ENCODE results near the gene DMTF1. TPM values are rescaled to one million over a fixed set of nuclear protein-coding genes. Genes with fewer than 3 reads are reported as not detected.

DMTF1 gene
- total and polyA plus RNA-seq, 10 of the 15 experiments (the other 5 are each of a cell fraction or from before 2014, with no cell fraction given): 24.3 to 191 (median 72.0) TPM

DNA sequence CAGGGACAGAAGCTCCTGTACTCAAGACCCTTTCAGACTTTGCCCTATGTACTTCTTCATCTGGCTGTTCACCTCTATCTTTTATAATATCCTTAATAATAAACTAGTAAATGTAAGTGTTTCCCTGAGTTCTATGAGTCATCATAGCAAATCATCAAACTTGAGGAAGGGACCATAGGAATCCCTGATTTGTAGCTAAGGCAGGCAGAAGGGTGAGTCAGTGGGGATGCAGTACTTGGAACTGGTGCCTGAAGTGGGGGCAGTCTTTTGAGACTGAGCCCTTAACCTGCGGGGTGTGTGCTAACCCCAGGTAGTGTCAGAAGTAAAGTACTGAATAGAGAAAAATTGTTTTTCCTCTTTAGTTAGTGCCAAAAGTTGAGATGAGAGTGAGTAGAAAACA is 73.4 kb downstream of the DMTF1 start (continued):
- no peak for TF ChIP-seq SPI1 (IDR thresholded peaks at IDR 0.05; ENCODE audit: borderline replicate concordance, insufficient read depth, low read depth, low read length)

DNA sequence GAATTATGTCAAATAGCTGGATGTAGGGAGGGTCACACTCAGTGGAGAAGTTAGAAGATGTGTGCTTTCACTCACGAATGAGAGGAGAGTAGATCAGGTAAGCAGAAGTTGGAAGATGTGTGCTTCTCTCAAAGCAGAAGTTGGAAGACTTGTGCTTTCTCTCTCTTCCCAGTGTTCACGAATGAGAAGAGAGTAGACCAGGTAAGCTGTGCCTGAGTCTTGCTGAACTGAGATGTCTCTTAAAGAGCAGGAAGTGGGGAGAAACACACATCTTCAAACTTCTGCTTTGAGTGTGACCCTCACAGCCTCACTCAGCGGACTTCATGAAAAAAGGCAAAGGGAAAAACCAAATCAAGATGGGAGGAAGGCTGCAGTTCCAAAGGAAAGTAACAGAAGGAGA is 74.2 kb downstream of the DMTF1 start:
- ATAC-seq (peak; percentile 63), FAIRE-seq (no peak), DNase-seq (ENCODE audit: low read depth, low spot score) (no peak)
- Histone ChIP-seq H3K9ac (ENCODE audit: control insufficient read depth, insufficient read depth, low read length) (no peak overlapping the region), H3K79me2 (ENCODE audit: control insufficient read depth, insufficient read depth, low read length) (no peaks in the 10 kb centered on the region), H3K4me3 (no peak overlapping the region), H2AFZ (ENCODE audit: control insufficient read depth, low read depth, low read length) (0 out of 2 replicates have a peak overlapping the region, but pooled peaks have one; percentile 22), H3K9me3 (replicated peaks; ENCODE audit: control insufficient read depth, insufficient read depth, low read length) (no peaks in the 10 kb centered on the region; the same call in 1 of the 3 replicates), H4K20me1 (ENCODE audit: control insufficient read depth, insufficient read depth) (no peaks in the 10 kb centered on the region), H3K27me3 (replicated peaks in 1 of 2; ENCODE audit: control insufficient read depth in 2 of 2, insufficient read depth in 2 of 2, low read length in 1 of 2) (no peaks in the 10 kb centered on the region), H3K4me1 (ENCODE audit: control insufficient read depth, insufficient read depth, low read length) (no peaks in the 10 kb centered on the region), H3K27ac (ENCODE audit: control insufficient read depth, insufficient read depth) (no peak overlapping the region), H3K36me3 (ENCODE audit: control insufficient read depth in 2 of 2, insufficient read depth in 2 of 2, low read length in 1 of 2) (no peaks in the 10 kb centered on the region), H3K4me2 (ENCODE audit: control insufficient read depth, insufficient read depth) (peak overlapping the region; percentile 15; the same call in 1 of the 2 replicates)
- 22% methylated on average over 3 of the region's 3 CpGs for WGBS (ENCODE audit: insufficient coverage, insufficient replicate concordance, low lambda C conversion rate, missing lambda C conversion rate)
- ChIA-PET CTCF (interaction anchor here (1.1 to 2.2 kb wide), 2 partner anchors 10 to 278 kb away, joined by 4 to 11 read pairs; no protein-coding TSS in a partner anchor), SMC1A (ENCODE audit: uncharacterized antibody, unreplicated experiment) (interaction anchor here (1.5 kb wide), 1 partner anchor 299 kb away, joined by 3 read pairs; no protein-coding TSS in a partner anchor), RAD21 (ENCODE audit: unreplicated experiment) (no interaction called here), POLR2A (no interaction called here)
- TF ChIP-seq RUNX3 (IDR thresholded peaks at IDR 0.05; ENCODE audit: low read length) (no peak), EGR1 (IDR thresholded peaks at IDR 0.05; ENCODE audit: borderline replicate concordance in 1 of 2, low read depth in 2 of 2, low read length in 2 of 2) (no peak), POLR2AphosphoS2 (IDR thresholded peaks at IDR 0.05; ENCODE audit: low read depth, low read length) (no peak), MYC (IDR thresholded peaks at IDR 0.05; ENCODE audit: insufficient read depth, insufficient read length, insufficient replicate concordance, low read length, severe bottlenecking) (no peak), SIX5 (IDR thresholded peaks at IDR 0.05; ENCODE audit: low read depth, low read length, severe bottlenecking) (no peak), POLR2A (IDR thresholded peaks at IDR 0.05; ENCODE audit: low read depth, low read length) (no peak)
- TF ChIP-seq, protein P1, sequence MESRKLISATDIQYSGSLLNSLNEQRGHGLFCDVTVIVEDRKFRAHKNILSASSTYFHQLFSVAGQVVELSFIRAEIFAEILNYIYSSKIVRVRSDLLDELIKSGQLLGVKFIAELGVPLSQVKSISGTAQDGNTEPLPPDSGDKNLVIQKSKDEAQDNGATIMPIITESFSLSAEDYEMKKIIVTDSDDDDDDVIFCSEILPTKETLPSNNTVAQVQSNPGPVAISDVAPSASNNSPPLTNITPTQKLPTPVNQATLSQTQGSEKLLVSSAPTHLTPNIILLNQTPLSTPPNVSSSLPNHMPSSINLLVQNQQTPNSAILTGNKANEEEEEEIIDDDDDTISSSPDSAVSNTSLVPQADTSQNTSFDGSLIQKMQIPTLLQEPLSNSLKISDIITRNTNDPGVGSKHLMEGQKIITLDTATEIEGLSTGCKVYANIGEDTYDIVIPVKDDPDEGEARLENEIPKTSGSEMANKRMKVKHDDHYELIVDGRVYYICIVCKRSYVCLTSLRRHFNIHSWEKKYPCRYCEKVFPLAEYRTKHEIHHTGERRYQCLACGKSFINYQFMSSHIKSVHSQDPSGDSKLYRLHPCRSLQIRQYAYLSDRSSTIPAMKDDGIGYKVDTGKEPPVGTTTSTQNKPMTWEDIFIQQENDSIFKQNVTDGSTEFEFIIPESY (IDR thresholded peaks at IDR 0.05): no peak
- TF ChIP-seq, protein P2, sequence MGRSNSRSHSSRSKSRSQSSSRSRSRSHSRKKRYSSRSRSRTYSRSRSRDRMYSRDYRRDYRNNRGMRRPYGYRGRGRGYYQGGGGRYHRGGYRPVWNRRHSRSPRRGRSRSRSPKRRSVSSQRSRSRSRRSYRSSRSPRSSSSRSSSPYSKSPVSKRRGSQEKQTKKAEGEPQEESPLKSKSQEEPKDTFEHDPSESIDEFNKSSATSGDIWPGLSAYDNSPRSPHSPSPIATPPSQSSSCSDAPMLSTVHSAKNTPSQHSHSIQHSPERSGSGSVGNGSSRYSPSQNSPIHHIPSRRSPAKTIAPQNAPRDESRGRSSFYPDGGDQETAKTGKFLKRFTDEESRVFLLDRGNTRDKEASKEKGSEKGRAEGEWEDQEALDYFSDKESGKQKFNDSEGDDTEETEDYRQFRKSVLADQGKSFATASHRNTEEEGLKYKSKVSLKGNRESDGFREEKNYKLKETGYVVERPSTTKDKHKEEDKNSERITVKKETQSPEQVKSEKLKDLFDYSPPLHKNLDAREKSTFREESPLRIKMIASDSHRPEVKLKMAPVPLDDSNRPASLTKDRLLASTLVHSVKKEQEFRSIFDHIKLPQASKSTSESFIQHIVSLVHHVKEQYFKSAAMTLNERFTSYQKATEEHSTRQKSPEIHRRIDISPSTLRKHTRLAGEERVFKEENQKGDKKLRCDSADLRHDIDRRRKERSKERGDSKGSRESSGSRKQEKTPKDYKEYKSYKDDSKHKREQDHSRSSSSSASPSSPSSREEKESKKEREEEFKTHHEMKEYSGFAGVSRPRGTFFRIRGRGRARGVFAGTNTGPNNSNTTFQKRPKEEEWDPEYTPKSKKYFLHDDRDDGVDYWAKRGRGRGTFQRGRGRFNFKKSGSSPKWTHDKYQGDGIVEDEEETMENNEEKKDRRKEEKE (IDR thresholded peaks at IDR 0.05): no peak
- TF ChIP-seq, protein P3, sequence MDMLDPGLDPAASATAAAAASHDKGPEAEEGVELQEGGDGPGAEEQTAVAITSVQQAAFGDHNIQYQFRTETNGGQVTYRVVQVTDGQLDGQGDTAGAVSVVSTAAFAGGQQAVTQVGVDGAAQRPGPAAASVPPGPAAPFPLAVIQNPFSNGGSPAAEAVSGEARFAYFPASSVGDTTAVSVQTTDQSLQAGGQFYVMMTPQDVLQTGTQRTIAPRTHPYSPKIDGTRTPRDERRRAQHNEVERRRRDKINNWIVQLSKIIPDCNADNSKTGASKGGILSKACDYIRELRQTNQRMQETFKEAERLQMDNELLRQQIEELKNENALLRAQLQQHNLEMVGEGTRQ (IDR thresholded peaks at IDR 0.05; ENCODE audit: borderline replicate concordance, low read depth, low read length): no peak
- TF ChIP-seq, protein P4, sequence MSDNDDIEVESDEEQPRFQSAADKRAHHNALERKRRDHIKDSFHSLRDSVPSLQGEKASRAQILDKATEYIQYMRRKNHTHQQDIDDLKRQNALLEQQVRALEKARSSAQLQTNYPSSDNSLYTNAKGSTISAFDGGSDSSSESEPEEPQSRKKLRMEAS (IDR thresholded peaks at IDR 0.05; ENCODE audit: low read depth, low read length): no peak
- intact Hi-C loops (cut with micrococcal nuclease; ENCODE audit: unreplicated experiment) (no loop called here), in situ Hi-C loops (cut with MboI) (no loop called here)
- BruUV-seq (replicated peaks): no TSS peak

Measured in GM12878 (cell line).